K562 (cell line): Measurements from ENCODE around the gene KCNF1. TPM values are rescaled to one million over a fixed set of nuclear protein-coding genes. Genes with fewer than 3 reads are reported as not detected.

ENCODE experiments used
- ATAC-seq: fragments of 200-7000 bp; cut with Tn5 transposase; 3 replicates; pipeline ENCODE4 v1.9.1; 2020; ENCODE audit warnings: moderate library complexity
- BruUV-seq: library from RNA; stranded (reverse); fragments of 400-500 nt; replicated peaks from 2 replicates; lab custom pipeline; 2021; lab: Mats Ljungman, UMichigan
- CTCF ChIA-PET: fragments of 300-600 bp; formaldehyde crosslinking; extraction: SDS; loops from one replicate; lab custom pipeline; 2021; ENCODE audit warnings: low intra/inter-chr PET ratio; lab: Yijun Ruan, JAX
- POLR2A ChIA-PET: fragments of 300-600, 350-650 bp; sonication (Branson Sonifier 250); formaldehyde crosslinking; extraction: SDS; loops from one replicate; lab custom pipeline; 2021; ENCODE audit warnings: antibody characterized with exemption, inconsistent platforms; lab: Yijun Ruan, JAX
- DNase-seq, 4 experiments: peaks; one replicate each; pipeline versions ENCODE4 v3.0.0 to v3.0.0-alpha.2; 2011 to 2018; ENCODE audit warnings: low spot score in 3 of 4, mixed read lengths in 3 of 4; ENCODE audit errors: extremely low read depth in 1 of 4
- FAIRE-seq: peaks from 2 replicates; lab custom pipeline; 2011; peaks lifted over from hg19 to GRCh38; lab: Jason Lieb, UNC
- H2AFZ ChIP-seq: 2 replicates; pipeline ENCODE4 v1.6.0; 2011; ENCODE audit warnings: low read depth, low read length, control low read depth, inconsistent platforms
- H3K27ac ChIP-seq: fragments of 200-600 bp; 3 replicates; pipeline ENCODE4 v1.8.0; 2011; ENCODE audit warnings: low read depth, mild to moderate bottlenecking, control low read depth, inconsistent platforms, low read length, moderate library complexity, mixed read lengths; ENCODE audit errors: extremely low read depth
- H3K27me3 ChIP-seq, 2 experiments: fragments of 300-600 bp in 1 of 2; 2 replicates in 1 of 2; 3 replicates in 1 of 2; pipeline versions ENCODE4 v1.6.0 to v1.8.0; 2011; ENCODE audit warnings: inconsistent platforms in 2 of 2, low read length in 2 of 2, mild to moderate bottlenecking in 1 of 2, mixed read lengths in 1 of 2, moderate library complexity in 1 of 2; ENCODE audit not compliant: control insufficient read depth in 2 of 2, insufficient read depth in 2 of 2
- H3K36me3 ChIP-seq: fragments of 300-600 bp; 3 replicates; pipeline ENCODE4 v1.8.0; 2011; ENCODE audit warnings: mild to moderate bottlenecking, low read length, inconsistent platforms; ENCODE audit not compliant: control insufficient read depth, insufficient read depth
- H3K4me1 ChIP-seq, 2 experiments: fragments of 200-600 bp in 1 of 2; replicated peaks in 1 of 2; 2 replicates in 1 of 2; 3 replicates in 1 of 2; pipeline versions ENCODE4 v1.5.1 to v1.8.0; 2011; ENCODE audit warnings: inconsistent platforms in 2 of 2, low read length in 2 of 2, mild to moderate bottlenecking in 1 of 2, mixed read lengths in 1 of 2, moderate library complexity in 1 of 2; ENCODE audit not compliant: control insufficient read depth in 2 of 2, insufficient read depth in 2 of 2
- H3K4me2 ChIP-seq: 2 replicates; pipeline ENCODE4 v1.6.1; 2011; ENCODE audit warnings: low read length, control low read depth, inconsistent platforms, mixed read lengths; ENCODE audit not compliant: insufficient read depth
- H3K4me3 ChIP-seq: fragments of 200-600 bp; sonication (generic), shearing (Covaris generic); 2 replicates; pipeline ENCODE4 v1.5.1; 2016; ENCODE audit warnings: control low read depth, inconsistent platforms
- H3K79me2 ChIP-seq: fragments of 200-600 bp; 3 replicates; pipeline ENCODE4 v1.8.0; 2011; ENCODE audit warnings: low read length, inconsistent platforms; ENCODE audit not compliant: control insufficient read depth, insufficient read depth
- H3K9ac ChIP-seq, 2 experiments: 2 replicates each; pipeline versions ENCODE4 v1.6.0 to v1.6.1; 2011; ENCODE audit warnings: low read depth in 2 of 2, low read length in 2 of 2, control low read depth in 1 of 2, inconsistent platforms in 1 of 2, mild to moderate bottlenecking in 1 of 2, mixed read lengths in 1 of 2; ENCODE audit not compliant: insufficient read depth in 1 of 2
- H3K9me1 ChIP-seq: one replicate; pipeline ENCODE4 v1.6.0; 2011; ENCODE audit warnings: inconsistent platforms, mild to moderate bottlenecking, low read length, moderate library complexity; ENCODE audit not compliant: control insufficient read depth, insufficient read depth
- H3K9me3 ChIP-seq: replicated peaks from 2 replicates; pipeline ENCODE4 v1.5.1; 2011; ENCODE audit warnings: low read depth, low read length, inconsistent platforms; ENCODE audit not compliant: control insufficient read depth, insufficient read depth
- H4K20me1 ChIP-seq: replicated peaks from 2 replicates; pipeline ENCODE4 v1.6.1; 2011; ENCODE audit warnings: low read length, inconsistent platforms, mixed read lengths; ENCODE audit not compliant: control insufficient read depth, insufficient read depth
- CHD1 ChIP-seq: fragments of 200-600 bp; sonication (generic); IDR thresholded peaks from one replicate; pipeline ENCODE4 v1.6.1; 2012; ENCODE audit warnings: mild to moderate bottlenecking, moderate library complexity, low read length, inconsistent platforms
- E4F1 ChIP-seq: fragments of 250-450 bp; sonication (Bioruptor Pico); IDR thresholded peaks from 2 replicates; pipeline ENCODE4 v1.5.0; 2021; ENCODE audit warnings: mild to moderate bottlenecking, borderline replicate concordance
- ELK1 ChIP-seq: sonication (generic); formaldehyde crosslinking; IDR thresholded peaks from 2 replicates; pipeline ENCODE4 v1.8.1; 2022; ENCODE audit warnings: missing genetic modification reagents
- GTF2B ChIP-seq: IDR thresholded peaks from 2 replicates; pipeline ENCODE4 v1.6.1; 2011; ENCODE audit not compliant: insufficient read length; ENCODE audit errors: extremely low read depth
- GTF2E2 ChIP-seq: fragments of 200-800 bp; sonication (Bioruptor generic); IDR thresholded peaks from 2 replicates; pipeline ENCODE4 v1.6.1; 2016; ENCODE audit warnings: missing genetic modification characterization, missing compliant biosample characterization
- RBM25 ChIP-seq: fragments of 200-400 bp; formaldehyde crosslinking; IDR thresholded peaks from 2 replicates; pipeline ENCODE4 v1.6.1; 2018; ENCODE audit warnings: low read length, low read depth, moderate library complexity; ENCODE audit not compliant: severe bottlenecking
- SRSF3 ChIP-seq: fragments of 200-400 bp; formaldehyde crosslinking; IDR thresholded peaks from 2 replicates; pipeline ENCODE4 v1.6.1; 2016; ENCODE audit warnings: mild to moderate bottlenecking, low read length, moderate library complexity; ENCODE audit not compliant: insufficient read depth
- TFAP4 ChIP-seq: sonication (generic); formaldehyde crosslinking; IDR thresholded peaks from 2 replicates; pipeline ENCODE4 v1.8.0; 2022; ENCODE audit warnings: missing genetic modification reagents, mild to moderate bottlenecking, moderate library complexity, borderline replicate concordance
- XRCC3 ChIP-seq: fragments of 450-650 bp; IDR thresholded peaks from 2 replicates; pipeline ENCODE4 v1.6.1; 2017; ENCODE audit warnings: mild to moderate bottlenecking, moderate library complexity
- XRCC5 ChIP-seq: fragments of 200-400 bp; formaldehyde crosslinking; IDR thresholded peaks from 2 replicates; pipeline ENCODE4 v1.6.1; 2017; ENCODE audit warnings: low read depth, mild to moderate bottlenecking, low read length
- ZBTB34 ChIP-seq: fragments of 250-450 bp; sonication (Bioruptor Pico); IDR thresholded peaks from 2 replicates; pipeline ENCODE4 v1.8.0; 2021; ENCODE audit warnings: mild to moderate bottlenecking, moderate library complexity
- ZNF384 ChIP-seq: IDR thresholded peaks from 2 replicates; pipeline ENCODE4 v1.6.1; 2012; ENCODE audit warnings: low read depth, low read length, improper control_type of control experiment
- ZNF561 ChIP-seq: fragments of 450-650 bp; formaldehyde crosslinking; conservative IDR thresholded peaks from 2 replicates; pipeline ENCODE4 v1.4.0; 2020; ENCODE audit warnings: mild to moderate bottlenecking, moderate library complexity
- WGBS: fragments of 100-300 bp; shearing (Covaris generic); methylation state at CpG from one replicate; pipeline ENCODE4 v1.1.6; 2016; ENCODE audit warnings: low coverage, mixed read lengths; ENCODE audit not compliant: insufficient coverage; ENCODE audit errors: missing lambda C conversion rate; 5-methylcytosine and 5-hydroxymethylcytosine counted together
- in situ Hi-C: fragments of 300-500 bp; cut with MboI; formaldehyde crosslinking; loops from 4 replicates; pipeline ENCODE4 v1.15.0; 2018; ENCODE audit warnings: inconsistent platforms, mixed read lengths
- intact Hi-C: fragments of 100-400 bp; cut with micrococcal nuclease; formaldehyde crosslinking; loops from 2 replicates; pipeline ENCODE4 v1.14.2; 2022
- polyA plus RNA-seq, 8 experiments: library from polyadenylated mRNA; depleted of rRNA in 4 of 8; stranded (reverse) in 5 of 8; unstranded in 3 of 8; fragments of >200 nt; fragmentation: Nextera tagmentation in 2 of 8; fragmentation: Illumina TruSeq in 1 of 8; extraction: Ambion mirVana in 2 of 8; extraction: Trizol in 1 of 8; gene quantifications; 2 replicates each; pipeline versions ENCODE4 v1.2.1 to v1.2.3, GENCODE V29; 2011 to 2014; ENCODE audit warnings: inconsistent platforms in 1 of 8, missing spikeins in 1 of 8
- total RNA-seq, 7 experiments: library from RNA; depleted of rRNA in 6 of 7; stranded (reverse); fragments of >200 nt in 6 of 7; fragmentation: Illumina TruSeq in 2 of 7; extraction: Trizol in 2 of 7; gene quantifications; 2 replicates each; pipeline versions ENCODE4 v1.2.1 to v1.2.3, GENCODE V29; 2011 to 2021; ENCODE audit warnings: low replicate concordance in 1 of 7

KCNF1 gene
- total and polyA plus RNA-seq, 9 of the 15 experiments (the other 6 are each of a cell fraction or from before 2014, with no cell fraction given): not detected

- Histone ChIP-seq H3K4me3 (no peak overlapping the region), H3K4me1 (no peaks in the 10 kb centered on the region), H2AFZ (no peak overlapping the region), H3K9ac (no peak overlapping the region), H3K27me3 (peaks cover 7 to 50% of the 10 kb centered on the region in 2 experiments; a peak in 4 of 5 replicates), H4K20me1 (no peaks in the 10 kb centered on the region; the same call in none of the 2 replicates), H3K36me3 (no peaks in the 10 kb centered on the region), H3K4me2 (no peak overlapping the region), H3K9me3 (no peaks in the 10 kb centered on the region), H3K9me1 (no peaks in the 10 kb centered on the region), H3K79me2 (no peaks in the 10 kb centered on the region), H3K27ac (no peak overlapping the region)
- no peak for DNase-seq
- in situ Hi-C loops: no loop called here
- CTCF ChIA-PET: no interaction called here
- POLR2A ChIA-PET: interaction anchor here (0.6 kb wide), 1 partner anchor 10 kb away, joined by 3 read pairs; no protein-coding TSS in a partner anchor
- intact Hi-C loops: no loop called here
- ATAC-seq: no peak
- WGBS: 0% methylated on average over 9 of the region's 9 CpGs
- FAIRE-seq: no peak
- BruUV-seq: no TSS peak
- TF ChIP-seq RBM25 (no peak), GTF2B (no peak), E4F1 (CRISPR knock-in tag) (no peak), GTF2E2 (tag) (no peak), ZBTB34 (no peak), ZNF384 (no peak), TFAP4 (no peak), ZNF561 (no peak), XRCC3 (no peak), SRSF3 (no peak), CHD1 (no peak), ELK1 (CRISPR knock-in tag) (no peak), XRCC5 (no peak)
Observed at GRCh38 chr2:10905006-10905861, 6.5 kb upstream of the KCNF1 start.
